WTC11 (cell line): Measurements from ENCODE around the gene ITGA2. TPM values are rescaled to one million over a fixed set of nuclear protein-coding genes. Genes with fewer than 3 reads are reported as not detected.
"Not testable (repeated sequence)": the region's sequence is repeated elsewhere in the genome, so short reads cannot be mapped to it uniquely, and the experiment has no call there.

Source experiments
- ATAC-seq: fragments of 200-7000 bp; cut with Tn5 transposase; 2 replicates; pipeline ENCODE4 v1.10.0; 2021; ENCODE audit warnings: mild to moderate bottlenecking, moderate library complexity
- CTCF ChIA-PET: fragments of 300-600 bp; sonication (Branson Sonifier 250); formaldehyde crosslinking; loops from one replicate; lab custom pipeline; 2021; ENCODE audit warnings: antibody characterized with exemption; lab: Charles Lee
- POLR2A ChIA-PET: fragments of 350-600 bp; sonication (Branson Sonifier 250); formaldehyde crosslinking; loops from one replicate; lab custom pipeline; 2021; ENCODE audit warnings: antibody characterized with exemption; lab: Charles Lee
- DNase-seq: peaks from one replicate; pipeline ENCODE4 v3.0.0; 2021; ENCODE audit warnings: low spot score
- H3K27ac Mint-ChIP-seq: 2 replicates; pipeline ENCODE4 v1.8.0; 2021; ENCODE audit warnings: mixed read lengths
- H3K27me3 Mint-ChIP-seq: 2 replicates; pipeline ENCODE4 v1.8.0; 2021; ENCODE audit warnings: low read depth, mild to moderate bottlenecking, moderate library complexity, mixed read lengths
- H3K36me3 Mint-ChIP-seq: 2 replicates; pipeline ENCODE4 v1.8.0; 2021; ENCODE audit warnings: mixed read lengths
- H3K4me1 Mint-ChIP-seq: 2 replicates; pipeline ENCODE4 v1.8.0; 2022; ENCODE audit warnings: mixed read lengths
- H3K4me3 Mint-ChIP-seq: 2 replicates; pipeline ENCODE4 v1.8.0; 2021; ENCODE audit warnings: mild to moderate bottlenecking, moderate library complexity, mixed read lengths
- H3K9me3 Mint-ChIP-seq: 2 replicates; pipeline ENCODE4 v1.8.0; 2021; ENCODE audit warnings: mixed read lengths
- ATF6 ChIP-seq: sonication (generic); formaldehyde crosslinking; IDR thresholded peaks from 2 replicates; pipeline ENCODE4 v1.8.1; 2023; ENCODE audit warnings: mild to moderate bottlenecking, missing genetic modification reagents
- CBFB ChIP-seq: sonication (generic); formaldehyde crosslinking; IDR thresholded peaks from 2 replicates; pipeline ENCODE4 v1.8.1; 2022; ENCODE audit warnings: mild to moderate bottlenecking, low read depth, missing genetic modification reagents
- CREM ChIP-seq: sonication (generic); formaldehyde crosslinking; IDR thresholded peaks from 2 replicates; pipeline ENCODE4 v1.8.1; 2022; ENCODE audit warnings: mild to moderate bottlenecking, missing genetic modification reagents, moderate library complexity
- E2F4 ChIP-seq: sonication (generic); formaldehyde crosslinking; IDR thresholded peaks from 2 replicates; pipeline ENCODE4 v1.8.1; 2022; ENCODE audit warnings: low read depth, mild to moderate bottlenecking, moderate library complexity, missing genetic modification reagents, borderline replicate concordance
- ELF4 ChIP-seq: sonication (generic); formaldehyde crosslinking; IDR thresholded peaks from 2 replicates; pipeline ENCODE4 v1.8.1; 2022; ENCODE audit warnings: low read depth, mild to moderate bottlenecking, moderate library complexity, missing genetic modification reagents
- ESRRA ChIP-seq: sonication (generic); formaldehyde crosslinking; IDR thresholded peaks from 2 replicates; pipeline ENCODE4 v1.8.1; 2022; ENCODE audit warnings: mild to moderate bottlenecking, missing genetic modification reagents, borderline replicate concordance
- FOXJ3 ChIP-seq: sonication (generic); formaldehyde crosslinking; IDR thresholded peaks from 2 replicates; pipeline ENCODE4 v1.9.0; 2021; ENCODE audit warnings: missing genetic modification reagents, mild to moderate bottlenecking, borderline replicate concordance
- GABPB1 ChIP-seq: sonication (generic); formaldehyde crosslinking; IDR thresholded peaks from 2 replicates; pipeline ENCODE4 v1.8.1; 2023; ENCODE audit warnings: mild to moderate bottlenecking, missing genetic modification reagents
- MAX ChIP-seq: sonication (generic); formaldehyde crosslinking; IDR thresholded peaks from 2 replicates; pipeline ENCODE4 v1.8.0; 2022; ENCODE audit warnings: mild to moderate bottlenecking, missing genetic modification reagents
- NFATC4 ChIP-seq: fragments of 250-450 bp; sonication (Bioruptor Pico); IDR thresholded peaks from 2 replicates; pipeline ENCODE4 v1.9.0; 2021; ENCODE audit warnings: mild to moderate bottlenecking
- PREB ChIP-seq: sonication (generic); formaldehyde crosslinking; IDR thresholded peaks from 2 replicates; pipeline ENCODE4 v1.8.1; 2022; ENCODE audit warnings: mild to moderate bottlenecking, missing genetic modification reagents, moderate library complexity, borderline replicate concordance
- PRRX2 ChIP-seq: fragments of 250-450 bp; sonication (Bioruptor Pico); IDR thresholded peaks from 2 replicates; pipeline ENCODE4 v1.8.0; 2021; ENCODE audit warnings: mild to moderate bottlenecking
- SMAD3 ChIP-seq: sonication (generic); formaldehyde crosslinking; IDR thresholded peaks from 2 replicates; pipeline ENCODE4 v1.8.0; 2022; ENCODE audit warnings: missing genetic modification reagents, mild to moderate bottlenecking, borderline replicate concordance
- SOX15 ChIP-seq: fragments of 250-450 bp; sonication (Bioruptor Pico); IDR thresholded peaks from 2 replicates; pipeline ENCODE4 v1.9.0; 2021; ENCODE audit warnings: mild to moderate bottlenecking
- TEAD1 ChIP-seq: sonication (generic); formaldehyde crosslinking; IDR thresholded peaks from 2 replicates; pipeline ENCODE4 v1.8.0; 2022; ENCODE audit warnings: mild to moderate bottlenecking, missing genetic modification reagents
- USF2 ChIP-seq: sonication (generic); formaldehyde crosslinking; IDR thresholded peaks from 2 replicates; pipeline ENCODE4 v1.8.1; 2023; ENCODE audit warnings: mild to moderate bottlenecking, missing genetic modification reagents, moderate library complexity
- ZBTB43 ChIP-seq: sonication (generic); formaldehyde crosslinking; IDR thresholded peaks from 2 replicates; pipeline ENCODE4 v1.8.1; 2023; ENCODE audit warnings: mild to moderate bottlenecking, missing genetic modification reagents
- ZNF232 ChIP-seq: sonication (generic); formaldehyde crosslinking; IDR thresholded peaks from 2 replicates; pipeline ENCODE4 v1.8.0; 2022; ENCODE audit warnings: mild to moderate bottlenecking, missing genetic modification reagents
- ZNF416 ChIP-seq: fragments of 250-450 bp; sonication (Bioruptor Pico); IDR thresholded peaks from 2 replicates; pipeline ENCODE4 v1.9.0; 2021; ENCODE audit warnings: mild to moderate bottlenecking, inconsistent platforms
- total RNA-seq: library from RNA; stranded (reverse); gene quantifications from 3 replicates; pipeline ENCODE4 v1.2.3, GENCODE V29; 2021

ITGA2 gene
- total RNA-seq, 1 experiment from 2014 or later, result 5.5 TPM

- H3K4me1 Mint-ChIP-seq, result peaks cover 20% of the 10 kb centered on the region
- POLR2A ChIA-PET, CTCF ChIA-PET, H3K36me3 Mint-ChIP-seq, H3K27ac Mint-ChIP-seq, H3K4me3 Mint-ChIP-seq, H3K9me3 Mint-ChIP-seq, ATAC-seq, DNase-seq, H3K27me3 Mint-ChIP-seq: not testable (repeated sequence)
Observed at GRCh38 chr5:53112307-53112706, 123.2 kb downstream of the ITGA2 start.

GRCh38 chr5:53112909-53113308 is 123.8 kb downstream of the ITGA2 start:
- POLR2A ChIA-PET, result no interaction called here
- H3K4me1 Mint-ChIP-seq, result peaks cover 20% of the 10 kb centered on the region
- H3K9me3 Mint-ChIP-seq, result peaks cover 7% of the 10 kb centered on the region
- ATAC-seq (no peak), DNase-seq (no peak)
- no peak overlapping the region for H3K4me3 Mint-ChIP-seq
- no peak for TF ChIP-seq ZNF232
- TF ChIP-seq CBFB, result no peak
- no peak for TF ChIP-seq GABPB1 (CRISPR knock-in tag)
- no peak for TF ChIP-seq NFATC4
- no peak for TF ChIP-seq ESRRA (CRISPR knock-in tag)
- TF ChIP-seq E2F4 (CRISPR knock-in tag), result no peak
- TF ChIP-seq PREB (CRISPR knock-in tag), result no peak
- no peak for TF ChIP-seq USF2 (CRISPR knock-in tag)
- TF ChIP-seq ZNF416 (CRISPR knock-in tag), result no peak
- no peak for TF ChIP-seq SOX15 (CRISPR knock-in tag)
- no peak for TF ChIP-seq MAX (CRISPR knock-in tag)
- no peak for TF ChIP-seq ATF6 (CRISPR knock-in tag)
- TF ChIP-seq ELF4 (CRISPR knock-in tag), result no peak
- no peak for TF ChIP-seq ZBTB43 (CRISPR knock-in tag)
- no peak for TF ChIP-seq SMAD3 (CRISPR knock-in tag)
- TF ChIP-seq CREM, result no peak
- TF ChIP-seq PRRX2, result no peak
- no peak for TF ChIP-seq TEAD1 (CRISPR knock-in tag)
- no peak for TF ChIP-seq FOXJ3
- no peak overlapping the region for H3K27ac Mint-ChIP-seq
- H3K36me3 Mint-ChIP-seq, result no peaks in the 10 kb centered on the region
- H3K27me3 Mint-ChIP-seq, result peaks cover 5% of the 10 kb centered on the region; the same call in 1 of the 2 replicates
- CTCF ChIA-PET, result no interaction called here
